Amygdala (tissue), 56 donors: ENCODE measurements around the gene ZMYM1.
A peak's percentile ranks its signal among the peaks of the same experiment; 100 is the strongest.
"Not testable (repeated sequence)": the region's sequence is repeated elsewhere in the genome, so short reads cannot be mapped to it uniquely, and the experiment has no call there.

Experiments used
- DNase-seq, 56 donors: peaks; one replicate each; lab custom pipeline; 2025; lab: John Stamatoyannopoulos, UW

Gene ZMYM1

GRCh38 chr1:35079003-35079930 lies at the start of gene ZMYM1:
Gene ZMYM1, plus strand, starts transcription at chr1:35079385. Its CDS starts 14,603 bp downstream, at chr1:35093988.
- peak; percentile 6 to 86 (median 68) for DNase-seq

- no peak for DNase-seq
Measured at GRCh38 chr1:35029761-35030160, 49.4 kb upstream of the ZMYM1 start.

GRCh38 chr1:35030338-35030737 lies 48.8 kb upstream of the ZMYM1 start:
- DNase-seq, result no peak

GRCh38 chr1:35030756-35031446 lies 48.3 kb upstream of the ZMYM1 start:
- DNase-seq, result peak in 13 of 56 donors; percentile 0 to 34 (median 12)

GRCh38 chr1:35032384-35032739 lies 46.8 kb upstream of the ZMYM1 start:
- no peak for DNase-seq

DNA sequence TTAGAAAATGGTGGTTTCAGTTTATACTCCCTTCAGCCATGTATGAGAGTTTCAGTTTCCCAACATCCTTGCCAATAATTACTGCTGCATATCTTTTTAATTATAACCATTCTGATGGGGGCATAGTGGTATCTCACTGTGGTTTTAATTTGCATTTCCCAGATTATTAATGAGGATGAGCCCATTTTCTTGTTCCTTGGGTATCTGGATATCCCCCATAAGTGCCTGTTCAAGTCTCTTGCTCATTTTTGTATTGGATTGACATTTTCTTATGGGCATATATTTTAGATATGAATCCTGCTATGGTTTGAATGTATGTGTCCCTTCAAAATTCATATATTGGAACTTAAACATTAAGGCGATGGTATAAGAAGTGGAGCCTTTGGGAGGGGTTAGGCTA lies 45.8 kb upstream of the ZMYM1 start:
- no peak for DNase-seq

- no peak for DNase-seq
Measured at GRCh38 chr1:35036621-35037020, 42.6 kb upstream of the ZMYM1 start.

- no peak for DNase-seq
Measured at GRCh38 chr1:35037206-35037605, 42.0 kb upstream of the ZMYM1 start.

DNA sequence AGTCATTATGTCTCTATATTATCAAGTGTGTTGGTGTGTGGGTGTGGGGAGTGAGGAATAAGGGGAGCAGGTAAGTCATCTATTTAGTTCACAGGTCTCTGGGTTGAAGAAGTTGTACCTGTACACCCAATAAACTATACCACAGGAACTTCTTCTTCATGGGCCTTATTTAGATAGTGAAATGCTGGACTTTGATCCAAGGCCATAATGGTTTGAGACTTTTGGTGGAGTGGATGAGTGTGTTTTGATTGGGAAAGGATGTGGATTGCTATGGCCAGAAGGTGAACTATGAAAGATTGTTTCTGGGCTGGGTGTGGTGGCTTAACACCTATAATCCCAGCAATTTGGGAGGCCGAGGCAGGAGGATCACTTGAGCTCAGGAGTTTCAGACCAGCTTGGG lies 40.5 kb upstream of the ZMYM1 start:
- no peak for DNase-seq

DNA sequence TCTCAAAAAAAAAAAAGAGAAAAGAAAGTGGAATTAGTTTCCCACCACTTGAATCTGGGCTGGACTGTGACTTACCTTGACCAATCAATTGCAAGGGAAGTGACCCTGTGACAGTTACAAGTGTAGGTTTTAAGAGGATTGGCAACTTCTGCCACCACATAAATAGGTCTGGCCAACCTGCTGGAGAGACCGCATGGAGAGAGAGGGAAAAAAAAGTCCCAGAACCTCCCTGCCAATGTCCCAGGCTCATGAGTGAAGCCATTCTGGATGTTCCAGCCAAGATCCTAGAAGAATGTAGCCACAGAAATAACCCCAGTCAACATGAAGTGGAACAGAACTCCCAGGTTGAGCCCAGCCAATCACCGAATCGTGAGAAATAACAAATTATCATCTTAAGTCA lies 35.7 kb upstream of the ZMYM1 start:
- DNase-seq, result no peak

GRCh38 chr1:35044431-35044830 lies 34.8 kb upstream of the ZMYM1 start:
- DNase-seq, result no peak

DNA sequence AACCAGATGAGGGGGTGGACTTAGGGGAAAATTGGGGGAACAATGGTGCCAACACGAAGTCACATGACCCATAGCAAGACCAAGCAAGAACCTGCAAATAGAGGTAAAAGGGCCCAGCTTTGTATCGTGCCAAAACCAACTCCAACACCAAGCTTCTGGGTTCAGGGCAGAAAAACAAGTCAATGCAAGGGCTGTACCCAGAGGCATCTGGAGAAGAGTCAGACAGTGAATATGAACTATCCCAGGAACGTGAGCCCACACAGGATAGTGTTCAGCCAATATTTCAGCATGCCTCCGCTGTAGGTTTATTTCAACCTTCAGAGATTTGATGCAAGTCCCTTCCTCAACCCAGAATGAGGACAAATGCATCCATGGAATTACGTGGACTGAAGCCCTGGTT lies 32.5 kb upstream of the ZMYM1 start:
- no peak for DNase-seq

DNA sequence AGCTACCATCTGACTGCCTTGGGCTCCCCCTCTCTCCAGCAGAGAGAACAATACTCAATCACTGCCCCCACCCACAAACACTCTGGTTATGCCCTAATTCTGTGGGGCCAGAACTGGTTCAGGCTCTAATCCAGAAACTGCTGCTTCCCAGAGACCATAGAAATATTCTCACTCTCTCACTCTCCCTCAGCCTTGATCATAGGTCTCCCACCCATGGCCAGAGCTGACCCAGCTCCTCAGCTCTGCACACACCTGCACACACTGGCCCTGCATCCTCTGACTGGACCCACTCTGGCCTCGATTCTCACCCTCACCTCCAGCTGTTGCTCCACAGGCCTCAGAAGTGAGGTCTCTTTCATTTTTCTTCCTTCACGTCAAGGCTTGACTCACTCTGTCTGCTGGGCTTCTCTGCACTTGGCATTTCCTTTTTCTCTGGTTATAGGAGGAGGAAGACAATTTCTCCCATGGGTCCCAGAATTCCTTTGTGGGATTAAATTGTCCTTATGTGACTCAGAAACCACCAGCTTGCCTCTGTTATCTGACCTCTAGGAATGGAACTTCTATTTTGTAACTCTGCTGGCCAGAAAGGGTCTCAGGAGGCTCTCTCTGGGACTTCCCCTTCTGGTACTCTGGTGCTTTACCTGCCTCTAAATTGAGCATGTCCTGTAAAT lies 31.9 kb upstream of the ZMYM1 start:
- DNase-seq, result no peak

DNA sequence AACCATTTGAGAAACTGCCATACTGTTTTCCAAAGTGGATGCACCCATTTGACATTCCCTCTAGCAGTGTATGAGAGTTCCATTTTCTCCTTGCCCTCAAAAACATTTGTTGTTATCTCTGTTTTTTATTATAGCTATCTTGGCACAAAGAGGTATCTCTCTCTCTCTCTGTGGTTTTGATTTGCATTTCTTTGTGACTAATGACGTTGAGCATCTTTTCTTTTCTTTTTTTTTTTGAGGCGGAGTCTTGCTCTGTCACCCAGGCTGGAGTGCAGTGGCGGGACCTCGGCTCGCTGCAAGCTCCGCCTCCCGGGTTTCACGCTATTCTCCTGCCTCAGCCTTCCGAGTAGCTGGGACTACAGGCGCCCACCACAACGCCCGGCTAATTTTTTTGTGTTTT lies 30.1 kb upstream of the ZMYM1 start:
- no peak for DNase-seq

DNA sequence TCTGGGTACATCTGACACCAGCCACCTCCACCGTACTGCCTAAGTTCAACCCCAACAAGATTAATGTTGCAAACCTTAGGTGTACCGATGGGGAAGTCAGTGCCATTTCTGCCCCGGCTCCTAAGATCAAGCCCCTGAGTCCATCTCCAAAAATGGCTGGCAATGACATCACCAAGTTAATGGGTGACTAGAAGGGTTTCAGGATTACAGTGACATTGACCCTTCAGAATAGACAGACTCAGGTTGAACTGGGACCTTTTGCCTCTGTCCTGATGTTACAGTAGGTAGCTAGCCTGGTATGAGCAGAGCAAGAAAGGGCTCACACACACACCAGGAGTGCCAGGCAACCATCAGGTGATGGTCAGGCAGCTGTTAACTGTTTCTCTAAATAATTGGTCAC lies 25.8 kb upstream of the ZMYM1 start:
- no peak for DNase-seq

- not testable (repeated sequence) for DNase-seq
Measured at GRCh38 chr1:35054282-35054681, 24.9 kb upstream of the ZMYM1 start.

DNA sequence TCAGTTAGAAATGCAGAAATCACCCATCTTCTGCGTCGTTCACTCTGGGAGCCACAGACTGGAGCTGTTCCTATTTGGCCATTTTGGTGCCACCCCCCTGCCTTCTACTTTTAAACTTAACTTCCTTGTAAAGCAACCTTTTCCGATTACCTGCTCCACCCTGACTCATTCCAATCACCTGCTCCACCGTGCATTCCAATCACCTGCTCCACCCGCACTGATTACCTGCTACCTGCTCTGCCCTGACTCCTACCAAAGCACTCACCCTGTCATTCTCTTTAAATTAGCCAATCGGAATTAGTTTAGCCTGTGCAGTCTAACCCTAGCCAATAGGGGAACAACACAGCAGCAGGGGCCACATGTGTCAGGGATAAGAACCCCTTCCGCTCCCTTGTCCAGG lies 20.9 kb upstream of the ZMYM1 start:
- DNase-seq, result not testable (repeated sequence)

- DNase-seq, result no peak
Measured at GRCh38 chr1:35058988-35059387, 20.2 kb upstream of the ZMYM1 start.

- no peak for DNase-seq
Measured at GRCh38 chr1:35062518-35063196, 16.5 kb upstream of the ZMYM1 start.

GRCh38 chr1:35064265-35064664 lies 14.9 kb upstream of the ZMYM1 start:
- DNase-seq, result no peak

DNA sequence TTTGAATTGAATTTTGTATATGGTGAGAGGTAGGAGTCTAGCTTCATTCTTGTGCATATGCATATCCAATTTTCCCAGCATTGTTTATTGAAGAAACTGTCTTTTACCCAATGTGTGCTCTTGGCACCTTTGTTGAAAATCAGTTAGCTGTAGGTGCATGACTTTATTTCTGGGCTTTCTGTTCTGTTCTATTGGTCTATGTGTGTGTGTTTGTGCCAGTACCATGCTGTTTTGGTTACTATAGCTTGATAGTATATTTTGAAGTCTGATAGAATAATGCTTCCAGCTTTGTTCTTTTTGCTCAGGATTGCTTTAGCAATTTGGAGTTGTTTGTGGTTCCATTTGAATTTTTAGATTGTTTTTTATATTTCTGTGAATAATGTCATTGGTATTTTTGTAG lies 9.4 kb upstream of the ZMYM1 start:
- DNase-seq, result no peak
